Loucy (cell line): ENCODE measurements around the gene BARHL1.

Source experiments
- H2AFZ ChIP-seq: fragments of 200-600 bp; sonication (generic); 2 replicates; pipeline ENCODE4 v1.6.0; 2016; ENCODE audit warnings: antibody characterized with exemption, mild to moderate bottlenecking, low read length, moderate library complexity
- H3F3A ChIP-seq: fragments of 200-600 bp; 2 replicates; pipeline ENCODE4 v1.6.0; 2016; ENCODE audit warnings: antibody characterized with exemption, low read depth, mild to moderate bottlenecking
- H3K27me3 ChIP-seq: fragments of 200-600 bp; sonication (generic); 2 replicates; pipeline ENCODE4 v1.6.1; 2014; ENCODE audit warnings: low read length, mild to moderate bottlenecking; ENCODE audit not compliant: insufficient read depth, poor library complexity, severe bottlenecking
- H3K36me3 ChIP-seq: fragments of 200-600 bp; sonication (generic); 2 replicates; pipeline ENCODE4 v1.6.1; 2016; ENCODE audit warnings: low read length; ENCODE audit not compliant: insufficient read depth
- H3K4me1 ChIP-seq: fragments of 200-600 bp; sonication (generic); 2 replicates; pipeline ENCODE4 v1.5.1; 2014; ENCODE audit warnings: low read length, mild to moderate bottlenecking; ENCODE audit not compliant: insufficient read depth, poor library complexity, severe bottlenecking
- H3K4me2 ChIP-seq: fragments of 200-600 bp; sonication (generic); 2 replicates; pipeline ENCODE4 v1.6.0; 2014; ENCODE audit warnings: antibody characterized with exemption, low read length, low read depth, mild to moderate bottlenecking; ENCODE audit not compliant: poor library complexity, severe bottlenecking
- H3K4me3 ChIP-seq: fragments of 200-600 bp; sonication (generic); 2 replicates; pipeline ENCODE4 v1.5.1; 2014; ENCODE audit warnings: low read length, mild to moderate bottlenecking, mixed read lengths; ENCODE audit not compliant: poor library complexity, severe bottlenecking
- H3K79me2 ChIP-seq: fragments of 200-600 bp; sonication (generic); 2 replicates; pipeline ENCODE4 v1.6.1; 2014; ENCODE audit warnings: low read length; ENCODE audit not compliant: insufficient read depth
- H3K9ac ChIP-seq: fragments of 200-600 bp; sonication (generic); 2 replicates; pipeline ENCODE4 v1.6.0; 2014; ENCODE audit warnings: mild to moderate bottlenecking, low read depth, low read length, moderate library complexity; ENCODE audit not compliant: poor library complexity, severe bottlenecking
- H3K9me2 ChIP-seq: fragments of 200-600 bp; sonication (generic); replicated peaks from 2 replicates; pipeline ENCODE4 v1.6.1; 2016; ENCODE audit warnings: low read depth, low read length, mixed read lengths
- H3K9me3 ChIP-seq: fragments of 200-600 bp; sonication (generic); 2 replicates; pipeline ENCODE4 v1.6.1; 2014; ENCODE audit warnings: mild to moderate bottlenecking, antibody characterized with exemption, low read length, low read depth; ENCODE audit not compliant: insufficient read depth
- H4K20me1 ChIP-seq: fragments of 200-600 bp; sonication (generic); 2 replicates; pipeline ENCODE4 v1.6.0; 2014; ENCODE audit warnings: antibody characterized with exemption, low read length, mild to moderate bottlenecking; ENCODE audit not compliant: insufficient read depth, poor library complexity, severe bottlenecking
- EZH2phosphoT487 ChIP-seq: fragments of 200-600 bp; IDR thresholded peaks from 2 replicates; pipeline ENCODE4 v1.6.1; 2018; ENCODE audit warnings: antibody characterized with exemption, mild to moderate bottlenecking, moderate library complexity, borderline replicate concordance
- TF ChIP-seq, protein P1 (sequence below): fragments of 200-600 bp; sonication (generic); conservative IDR thresholded peaks from 2 replicates; pipeline ENCODE4 v1.5.1; 2014; ENCODE audit warnings: mild to moderate bottlenecking, antibody characterized with exemption, low read length

The BARHL1 gene

DNA sequence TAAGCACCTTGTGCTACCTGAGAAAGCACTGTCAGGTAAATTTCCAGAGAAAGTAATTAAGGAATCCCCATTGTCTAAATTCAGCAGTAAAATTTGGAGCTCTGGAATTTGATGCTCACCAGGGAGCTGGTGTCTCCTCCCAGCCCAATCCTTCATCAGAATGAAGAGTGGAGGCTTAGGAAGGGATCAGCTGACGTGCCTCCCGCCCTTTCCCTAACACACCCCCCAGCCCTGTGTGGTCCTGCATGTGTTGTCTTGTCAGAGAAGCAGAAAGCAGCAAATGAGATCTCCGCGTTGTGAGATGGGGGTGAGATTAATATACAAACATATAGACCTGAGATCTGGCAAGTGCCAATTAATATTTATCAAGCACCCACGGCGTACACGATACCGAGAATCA lies 26.9 kb upstream of the BARHL1 start:
- Histone ChIP-seq H3F3A (no peaks in the 10 kb centered on the region), H4K20me1 (no peaks in the 10 kb centered on the region), H3K4me3 (no peak overlapping the region), H3K27me3 (no peaks in the 10 kb centered on the region), H3K9me2 (no peaks in the 10 kb centered on the region), H2AFZ (no peak overlapping the region), H3K4me1 (no peaks in the 10 kb centered on the region), H3K4me2 (no peak overlapping the region), H3K9ac (no peak overlapping the region), H3K36me3 (no peaks in the 10 kb centered on the region), H3K9me3 (no peaks in the 10 kb centered on the region), H3K79me2 (no peaks in the 10 kb centered on the region)
- no peak for TF ChIP-seq EZH2phosphoT487
- TF ChIP-seq, protein P1, sequence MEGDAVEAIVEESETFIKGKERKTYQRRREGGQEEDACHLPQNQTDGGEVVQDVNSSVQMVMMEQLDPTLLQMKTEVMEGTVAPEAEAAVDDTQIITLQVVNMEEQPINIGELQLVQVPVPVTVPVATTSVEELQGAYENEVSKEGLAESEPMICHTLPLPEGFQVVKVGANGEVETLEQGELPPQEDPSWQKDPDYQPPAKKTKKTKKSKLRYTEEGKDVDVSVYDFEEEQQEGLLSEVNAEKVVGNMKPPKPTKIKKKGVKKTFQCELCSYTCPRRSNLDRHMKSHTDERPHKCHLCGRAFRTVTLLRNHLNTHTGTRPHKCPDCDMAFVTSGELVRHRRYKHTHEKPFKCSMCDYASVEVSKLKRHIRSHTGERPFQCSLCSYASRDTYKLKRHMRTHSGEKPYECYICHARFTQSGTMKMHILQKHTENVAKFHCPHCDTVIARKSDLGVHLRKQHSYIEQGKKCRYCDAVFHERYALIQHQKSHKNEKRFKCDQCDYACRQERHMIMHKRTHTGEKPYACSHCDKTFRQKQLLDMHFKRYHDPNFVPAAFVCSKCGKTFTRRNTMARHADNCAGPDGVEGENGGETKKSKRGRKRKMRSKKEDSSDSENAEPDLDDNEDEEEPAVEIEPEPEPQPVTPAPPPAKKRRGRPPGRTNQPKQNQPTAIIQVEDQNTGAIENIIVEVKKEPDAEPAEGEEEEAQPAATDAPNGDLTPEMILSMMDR: no peak

DNA sequence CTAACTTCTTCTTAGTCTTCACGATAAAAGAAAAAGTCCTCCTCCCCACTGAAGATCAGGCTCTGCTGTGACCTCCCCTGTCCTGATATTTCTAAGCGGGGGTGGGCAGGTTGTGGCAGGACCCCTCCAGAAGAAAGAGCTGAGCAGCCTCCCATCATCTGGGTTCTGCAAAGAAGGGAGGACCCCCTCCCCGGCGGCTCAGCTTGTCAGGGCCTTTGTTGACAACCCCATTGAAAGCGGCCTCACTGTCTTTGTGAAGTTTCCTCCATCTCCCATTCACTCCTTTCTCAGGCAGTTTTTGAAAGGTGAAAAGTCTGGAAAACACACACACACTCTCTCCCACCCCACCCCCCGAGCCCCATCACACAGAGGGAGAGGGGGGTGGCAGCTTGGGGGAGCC lies 26.2 kb upstream of the BARHL1 start:
- H3K4me2 ChIP-seq: no peak overlapping the region
- H4K20me1 ChIP-seq: no peaks in the 10 kb centered on the region
- no peaks in the 10 kb centered on the region for H3F3A ChIP-seq
- no peak overlapping the region for H3K9ac ChIP-seq
- no peaks in the 10 kb centered on the region for H3K36me3 ChIP-seq
- H2AFZ ChIP-seq: no peak overlapping the region
- no peaks in the 10 kb centered on the region for H3K4me1 ChIP-seq
- no peaks in the 10 kb centered on the region for H3K9me3 ChIP-seq
- TF ChIP-seq, protein P1: no peak
- no peak for TF ChIP-seq EZH2phosphoT487
- H3K9me2 ChIP-seq: no peaks in the 10 kb centered on the region
- H3K4me3 ChIP-seq: no peak overlapping the region
- no peaks in the 10 kb centered on the region for H3K27me3 ChIP-seq
- no peaks in the 10 kb centered on the region for H3K79me2 ChIP-seq

DNA sequence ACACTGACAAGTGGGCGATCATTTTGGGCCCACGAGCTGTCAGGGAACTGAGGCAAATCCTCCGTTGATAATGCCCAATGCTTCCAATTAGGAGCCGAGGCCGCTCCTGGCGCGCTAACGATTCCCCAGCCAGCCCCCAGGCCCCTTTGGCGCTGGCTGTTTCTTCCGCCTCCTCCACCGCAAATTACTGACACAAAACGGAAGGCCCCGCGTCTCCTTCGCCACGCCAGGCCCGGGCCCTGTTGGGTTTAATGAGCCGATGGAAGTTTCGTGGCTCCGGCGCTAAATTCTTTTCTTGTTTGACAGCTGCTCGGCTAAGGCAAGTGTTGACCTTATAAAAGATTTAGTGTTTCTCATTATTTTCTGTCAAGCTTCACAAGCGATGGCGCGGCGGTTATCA lies 25.7 kb upstream of the BARHL1 start:
- Histone ChIP-seq H3K9ac (no peak overlapping the region), H3F3A (no peaks in the 10 kb centered on the region), H2AFZ (no peak overlapping the region), H3K4me2 (no peak overlapping the region), H3K4me1 (no peaks in the 10 kb centered on the region), H3K9me3 (no peaks in the 10 kb centered on the region), H3K27me3 (no peaks in the 10 kb centered on the region), H3K36me3 (no peaks in the 10 kb centered on the region), H4K20me1 (no peaks in the 10 kb centered on the region), H3K9me2 (no peaks in the 10 kb centered on the region), H3K4me3 (no peak overlapping the region), H3K79me2 (no peaks in the 10 kb centered on the region)
- TF ChIP-seq, protein P1: no peak
- no peak for TF ChIP-seq EZH2phosphoT487
